OCI-LY1 (cell line): Measurements from ENCODE around the gene CPXM1.

Experiments
- EZH2 ChIP-seq: fragments of 200-600 bp; sonication (generic), shearing (Covaris generic); IDR thresholded peaks from 2 replicates; pipeline ENCODE4 v1.8.0; 2017; ENCODE audit warnings: borderline replicate concordance, mixed run types, mild to moderate bottlenecking, antibody characterized with exemption, low read length, moderate library complexity, mixed read lengths
- TF ChIP-seq, protein P1 (sequence below): fragments of 200-600 bp; sonication (generic), shearing (Covaris generic); IDR thresholded peaks from 2 replicates; pipeline ENCODE4 v1.5.1; 2017; ENCODE audit warnings: mild to moderate bottlenecking, antibody characterized with exemption, low read length, moderate library complexity, mixed read lengths

DNA sequence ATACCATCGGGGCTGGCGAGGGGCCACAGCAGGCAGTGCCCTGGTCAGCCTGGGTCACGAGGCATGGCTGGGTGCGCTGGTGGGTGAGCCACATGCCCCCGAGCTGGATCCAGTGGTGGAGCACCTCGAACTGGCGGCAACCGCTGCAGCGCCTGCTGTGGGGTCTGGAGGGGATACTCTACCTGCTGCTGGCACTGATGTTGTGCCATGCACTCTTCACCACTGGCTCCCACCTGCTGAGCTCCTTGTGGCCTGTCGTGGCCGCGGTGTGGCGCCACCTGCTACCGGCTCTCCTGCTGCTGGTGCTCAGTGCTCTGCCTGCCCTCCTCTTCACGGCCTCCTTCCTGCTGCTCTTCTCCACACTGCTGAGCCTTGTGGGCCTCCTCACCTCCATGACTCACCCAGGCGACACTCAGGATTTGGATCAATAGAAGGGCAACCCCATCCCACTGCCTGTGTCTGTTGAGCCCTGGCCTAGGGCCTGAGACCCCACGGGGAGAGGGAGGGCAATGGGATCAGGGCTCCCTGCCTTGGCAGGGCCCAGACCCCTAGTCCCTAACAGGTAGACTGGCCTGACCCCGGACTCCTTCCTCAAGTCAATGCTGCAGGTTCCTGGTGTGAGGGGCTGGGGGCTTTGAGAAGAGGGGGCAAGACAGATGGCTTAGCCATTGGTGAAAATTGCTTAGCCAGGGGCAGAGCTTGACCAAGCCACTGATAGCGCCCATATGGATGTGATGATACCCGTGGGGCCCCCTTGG lies 16.3 kb upstream of the CPXM1 start:
- TF ChIP-seq, protein P1, sequence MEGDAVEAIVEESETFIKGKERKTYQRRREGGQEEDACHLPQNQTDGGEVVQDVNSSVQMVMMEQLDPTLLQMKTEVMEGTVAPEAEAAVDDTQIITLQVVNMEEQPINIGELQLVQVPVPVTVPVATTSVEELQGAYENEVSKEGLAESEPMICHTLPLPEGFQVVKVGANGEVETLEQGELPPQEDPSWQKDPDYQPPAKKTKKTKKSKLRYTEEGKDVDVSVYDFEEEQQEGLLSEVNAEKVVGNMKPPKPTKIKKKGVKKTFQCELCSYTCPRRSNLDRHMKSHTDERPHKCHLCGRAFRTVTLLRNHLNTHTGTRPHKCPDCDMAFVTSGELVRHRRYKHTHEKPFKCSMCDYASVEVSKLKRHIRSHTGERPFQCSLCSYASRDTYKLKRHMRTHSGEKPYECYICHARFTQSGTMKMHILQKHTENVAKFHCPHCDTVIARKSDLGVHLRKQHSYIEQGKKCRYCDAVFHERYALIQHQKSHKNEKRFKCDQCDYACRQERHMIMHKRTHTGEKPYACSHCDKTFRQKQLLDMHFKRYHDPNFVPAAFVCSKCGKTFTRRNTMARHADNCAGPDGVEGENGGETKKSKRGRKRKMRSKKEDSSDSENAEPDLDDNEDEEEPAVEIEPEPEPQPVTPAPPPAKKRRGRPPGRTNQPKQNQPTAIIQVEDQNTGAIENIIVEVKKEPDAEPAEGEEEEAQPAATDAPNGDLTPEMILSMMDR = peak; percentile 51
- TF ChIP-seq EZH2 = no peak
